ENCODE results near the gene C1orf94.
"Not testable (repeated sequence)": the region's sequence is repeated elsewhere in the genome, so short reads cannot be mapped to it uniquely, and the experiment has no call there.

The C1orf94 gene

DNA sequence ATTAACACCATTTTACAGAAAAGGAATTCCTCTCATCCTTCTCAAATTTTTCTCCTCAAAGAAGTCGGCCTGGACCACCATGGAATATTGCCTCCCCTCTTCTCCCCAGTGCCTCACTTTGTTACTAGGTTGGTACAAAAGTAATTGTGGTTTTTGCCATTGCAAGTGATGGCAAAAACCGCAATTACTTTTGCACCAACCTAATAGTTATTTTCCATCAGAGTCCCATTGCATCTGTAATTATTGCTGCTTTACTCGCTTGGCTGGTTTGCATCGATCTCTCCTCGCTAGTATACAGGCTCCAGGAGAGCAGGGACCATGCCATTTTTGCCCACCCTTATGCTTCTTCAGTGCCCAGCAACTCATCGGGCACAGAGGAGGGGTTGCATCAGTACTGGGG is 963 bp upstream of the C1orf94 start:
- DNase-seq (ENCODE audit: low read depth), result no peak
- H3K4me3 ChIP-seq (ENCODE audit: control insufficient read depth, low read depth, low read length), result no peak overlapping the region
- no peak for TF ChIP-seq CTCF (conservative IDR thresholded peaks at IDR 0.05; ENCODE audit: control insufficient read depth, insufficient read depth, low read depth, low read length)

GRCh38 chr1:34178072-34178471 is 1.4 kb downstream of the C1orf94 start:
- DNase-seq (ENCODE audit: low read depth), result no peak
- no peak overlapping the region for H3K4me3 ChIP-seq (ENCODE audit: control insufficient read depth, low read depth, low read length)
- TF ChIP-seq CTCF (conservative IDR thresholded peaks at IDR 0.05; ENCODE audit: control insufficient read depth, insufficient read depth, low read depth, low read length), result no peak

GRCh38 chr1:34183381-34183780 is 6.7 kb downstream of the C1orf94 start:
- not testable (repeated sequence) for DNase-seq (ENCODE audit: low read depth); H3K4me3 ChIP-seq (ENCODE audit: control insufficient read depth, low read depth, low read length)

GRCh38 chr1:34186741-34187494 is 10.2 kb downstream of the C1orf94 start:
- H3K4me3 ChIP-seq (ENCODE audit: control insufficient read depth, low read depth, low read length), result no peak overlapping the region
- no peak for DNase-seq (ENCODE audit: low read depth)
- TF ChIP-seq CTCF (conservative IDR thresholded peaks at IDR 0.05; ENCODE audit: control insufficient read depth, insufficient read depth, low read depth, low read length), result no peak

DNA sequence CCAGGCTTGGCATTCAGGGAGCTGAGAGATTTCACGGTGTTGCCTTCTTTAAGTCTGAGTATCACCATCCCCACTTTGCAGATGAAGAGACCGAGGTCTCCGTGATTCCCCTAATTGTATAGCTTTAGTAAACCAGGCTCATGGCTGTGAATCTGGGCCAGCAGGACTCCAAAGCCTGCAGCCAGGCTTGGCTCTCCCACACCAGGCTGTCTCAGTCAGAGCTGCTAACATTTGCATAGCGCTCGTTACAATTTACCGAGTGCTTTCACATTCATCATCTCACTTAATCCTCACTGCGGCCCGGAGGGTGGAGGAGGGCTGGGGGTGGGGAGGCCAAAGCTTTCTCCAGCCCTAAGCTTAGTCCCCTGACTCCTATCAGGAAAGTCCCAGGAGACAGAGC is 11.7 kb downstream of the C1orf94 start:
- TF ChIP-seq CTCF (conservative IDR thresholded peaks at IDR 0.05; ENCODE audit: control insufficient read depth, insufficient read depth, low read depth, low read length), result no peak
- no peak for DNase-seq (ENCODE audit: low read depth)
- no peak overlapping the region for H3K4me3 ChIP-seq (ENCODE audit: control insufficient read depth, low read depth, low read length)

DNA sequence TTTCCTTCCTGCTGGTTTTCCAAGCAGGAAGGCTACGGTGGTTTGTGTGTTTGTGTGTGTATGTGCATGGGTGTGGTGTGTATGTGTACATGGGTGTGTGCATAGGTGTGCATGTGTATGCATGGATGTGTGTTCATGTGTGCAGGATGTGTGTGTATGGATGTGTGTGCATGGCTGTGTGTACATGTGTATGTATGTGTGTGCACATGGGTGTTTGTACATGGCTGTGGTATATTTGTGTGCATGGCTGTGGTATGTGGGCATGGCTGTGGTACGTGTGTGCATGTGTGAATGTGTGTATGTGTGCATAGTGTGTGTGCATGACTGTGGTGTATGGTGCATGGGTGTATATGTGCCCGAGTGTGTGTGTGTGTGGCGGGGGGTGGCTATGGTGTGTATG is 12.3 kb downstream of the C1orf94 start:
- DNase-seq (ENCODE audit: low read depth), result no peak
- no peak overlapping the region for H3K4me3 ChIP-seq (ENCODE audit: control insufficient read depth, low read depth, low read length)
- no peak for TF ChIP-seq CTCF (conservative IDR thresholded peaks at IDR 0.05; ENCODE audit: control insufficient read depth, insufficient read depth, low read depth, low read length)

- TF ChIP-seq CTCF (conservative IDR thresholded peaks at IDR 0.05; ENCODE audit: control insufficient read depth, insufficient read depth, low read depth, low read length), result no peak
- DNase-seq (ENCODE audit: low read depth), result no peak
- no peak overlapping the region for H3K4me3 ChIP-seq (ENCODE audit: control insufficient read depth, low read depth, low read length)
Observed at GRCh38 chr1:34190692-34191091, 14.0 kb downstream of the C1orf94 start.

Data from fibroblast of mammary gland (primary cell).